Thoracic aorta (tissue), 2 donors: Measurements from ENCODE around the gene NES. TPM values are rescaled to one million over a fixed set of nuclear protein-coding genes. Genes with fewer than 3 reads are reported as not detected.

Experiments used
- ATAC-seq: fragments of 150-250 bp; one replicate; pipeline ENCODE4 v1.8.0; 2017; ENCODE audit warnings: low read depth; ENCODE audit not compliant: insufficient number of reproducible peaks, low FRiP score
- DNase-seq: peaks from one replicate; pipeline ENCODE4 v3.0.0-alpha.2; 2020; ENCODE audit warnings: low spot score
- H3K27ac ChIP-seq, 2 donors: fragments of 200-600 bp; sonication (generic); 1 replicate in 1 of 2; 2 replicates in 1 of 2; pipeline ENCODE4 v1.5.1; 2016; ENCODE audit warnings: mild to moderate bottlenecking in 2 of 2, moderate library complexity in 2 of 2
- H3K27me3 ChIP-seq: fragments of 200-600 bp; sonication (generic); replicated peaks from 2 replicates; pipeline ENCODE4 v1.6.0; 2016; ENCODE audit warnings: mild to moderate bottlenecking; ENCODE audit not compliant: insufficient read depth
- H3K36me3 ChIP-seq: fragments of 200-600 bp; sonication (generic); one replicate; pipeline ENCODE4 v1.5.1; 2016
- H3K4me1 ChIP-seq, 2 donors: fragments of 200-600 bp; sonication (generic); 1 replicate in 1 of 2; 2 replicates in 1 of 2; pipeline versions ENCODE4 v1.5.1 to v1.6.0; 2016; ENCODE audit warnings: low read depth in 2 of 2, mild to moderate bottlenecking in 1 of 2; ENCODE audit not compliant: control insufficient read depth in 1 of 2
- H3K4me3 ChIP-seq: fragments of 200-600 bp; sonication (generic); 2 replicates; pipeline ENCODE4 v1.5.1; 2016; ENCODE audit warnings: mild to moderate bottlenecking
- H3K9me3 ChIP-seq: fragments of 200-600 bp; sonication (generic); 2 replicates; pipeline ENCODE4 v1.5.1; 2016
- CTCF ChIP-seq: fragments of 200-600 bp; sonication (generic); IDR thresholded peaks from one replicate; pipeline ENCODE4 v1.5.1; 2019; ENCODE audit warnings: antibody characterized with exemption
- total RNA-seq, 2 donors: library from RNA; depleted of rRNA; stranded (reverse); fragments of >200 nt; gene quantifications; one replicate each; pipeline versions ENCODE4 v1.1.0 to v1.2.3, GENCODE V29; 2016

The NES gene
- total RNA-seq, 2 donors from 2014 or later: 30.6 to 30.9 TPM

- H3K9me3 ChIP-seq: no peaks in the 10 kb centered on the region
- no peaks in the 10 kb centered on the region for H3K36me3 ChIP-seq
- H3K27me3 ChIP-seq: no peaks in the 10 kb centered on the region
- peak overlapping the region; percentile 74 for H3K4me3 ChIP-seq
- peak overlapping the region; percentile 64 to 69 for H3K27ac ChIP-seq
- H3K4me1 ChIP-seq: peaks cover 28 to 41% of the 10 kb centered on the region in 2 donors
- TF ChIP-seq CTCF: no peak
- ATAC-seq (no peak), DNase-seq (no peak)
These were observed 29.6 kb upstream of the NES start for GRCh38 chr1:156706657-156707416.

DNA sequence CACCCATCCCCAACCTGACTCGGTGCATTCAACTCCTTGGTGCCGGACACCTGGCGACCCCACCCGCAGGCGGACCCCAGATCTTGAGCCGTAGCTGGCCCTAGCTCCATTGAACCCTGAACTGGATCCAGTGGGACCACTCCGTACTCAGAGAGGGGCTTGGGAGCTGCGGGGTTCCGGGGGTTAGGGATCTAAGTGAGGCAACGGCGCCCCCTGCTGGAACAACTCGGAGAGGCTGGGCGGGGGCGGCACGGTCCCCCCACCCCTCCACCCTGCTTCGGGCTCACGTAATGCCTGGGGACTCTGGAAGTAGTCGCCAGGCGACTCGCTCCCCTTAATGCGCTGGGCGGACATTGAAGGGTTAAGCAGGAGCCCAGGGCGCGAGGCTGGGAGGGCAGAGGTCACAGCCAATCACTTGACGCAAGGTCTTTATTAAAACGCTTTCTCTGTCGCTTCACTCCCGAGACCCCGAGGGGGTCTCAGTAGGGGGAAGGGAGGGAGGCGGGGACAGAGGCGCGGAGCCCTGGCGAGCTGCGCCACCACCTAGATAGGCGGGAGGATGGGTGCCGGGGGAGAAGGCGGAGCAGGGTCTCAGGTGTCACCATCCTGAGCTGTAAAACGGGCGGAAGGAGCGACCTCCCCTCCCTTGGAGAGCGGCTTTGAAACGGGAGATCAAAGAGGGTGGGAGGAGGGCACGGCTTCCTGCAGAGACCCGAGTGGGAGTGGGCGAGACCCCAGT, 28.9 kb upstream of the NES start:
- no peaks in the 10 kb centered on the region for H3K9me3 ChIP-seq
- ATAC-seq: no peak
- H3K4me3 ChIP-seq: peak overlapping the region; percentile 74
- no peaks in the 10 kb centered on the region for H3K27me3 ChIP-seq
- H3K4me1 ChIP-seq: peaks cover 28 to 41% of the 10 kb centered on the region in 2 donors
- peak; percentile 28 for DNase-seq
- H3K36me3 ChIP-seq: no peaks in the 10 kb centered on the region
- H3K27ac ChIP-seq: peak overlapping the region; percentile 64 to 69
- TF ChIP-seq CTCF: peak; percentile 79

DNA sequence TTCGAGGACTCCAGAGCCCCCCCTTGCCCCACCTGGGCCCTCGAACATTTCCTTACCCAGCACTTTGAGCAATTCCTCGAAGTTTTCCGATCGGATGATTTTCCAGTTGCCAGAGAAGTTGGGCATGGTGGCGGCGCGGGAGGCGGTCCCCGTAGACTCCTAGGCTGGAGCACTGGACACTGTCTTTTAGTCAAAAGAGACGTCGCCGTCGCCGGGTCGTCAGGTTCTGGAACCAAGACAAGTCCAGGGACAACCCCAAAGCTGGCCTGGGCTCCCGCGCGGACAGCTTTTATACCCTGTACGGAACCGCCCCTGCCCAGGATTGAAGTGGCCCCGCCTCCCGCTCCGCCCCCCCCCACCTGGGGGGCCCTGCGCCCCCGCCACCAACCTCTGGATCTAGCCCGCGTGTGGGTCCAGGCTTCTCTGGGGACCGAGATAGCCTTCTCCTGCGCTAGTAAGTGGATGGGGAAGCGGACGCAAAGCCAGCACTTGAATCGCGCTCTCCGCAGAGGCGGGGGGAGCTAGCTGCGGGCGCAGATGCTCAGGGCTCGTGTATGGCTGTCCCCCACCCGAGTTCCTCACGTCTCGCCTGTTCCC, 28.2 kb upstream of the NES start, which contains the start of gene CRABP2:
Gene CRABP2, minus strand, starts transcription at position 263 of the 597 bp plus-strand sequence. Its CDS starts 137 bp downstream, at position 126.
- peak; percentile 3 for ATAC-seq
- DNase-seq: no peak
- Histone ChIP-seq H3K4me3 (peak within 1 kb of the TSS; percentile 74), H3K9me3 (no peaks in the 10 kb centered on the region), H3K27ac (peak within 1 kb of the TSS; percentile 64 to 69), H3K36me3 (no peaks in the 10 kb centered on the region), H3K27me3 (no peaks in the 10 kb centered on the region), H3K4me1 (peaks cover 28 to 39% of the 10 kb centered on the region in 2 donors)
- no peak for TF ChIP-seq CTCF

- Histone ChIP-seq H3K4me1 (peaks cover 28 to 34% of the 10 kb centered on the region in 2 donors), H3K9me3 (no peaks in the 10 kb centered on the region), H3K36me3 (no peaks in the 10 kb centered on the region), H3K27me3 (no peaks in the 10 kb centered on the region), H3K27ac (no peak overlapping the region), H3K4me3 (peak overlapping the region; percentile 74)
- ATAC-seq (peak; percentile 29), DNase-seq (peak; percentile 58)
- no peak for TF ChIP-seq CTCF
These were observed 27.7 kb upstream of the NES start for GRCh38 chr1:156704930-156705320.
